Suprapubic skin (tissue), 4 donors: ENCODE measurements around the gene MSH2. TPM values are rescaled to one million over a fixed set of nuclear protein-coding genes. Genes with fewer than 3 reads are reported as not detected.

ENCODE experiments used
- DNase-seq, 2 donors: peaks; one replicate each; pipeline ENCODE4 v3.0.0-alpha.2; 2019; ENCODE audit warnings: low spot score in 2 of 2
- H3K27ac ChIP-seq: fragments of 200-600 bp; sonication (generic); one replicate; pipeline ENCODE4 v1.5.1; 2019
- H3K27me3 ChIP-seq: fragments of 200-600 bp; sonication (generic); one replicate; pipeline ENCODE4 v1.5.1; 2019
- H3K36me3 ChIP-seq: fragments of 200-600 bp; sonication (generic); one replicate; pipeline ENCODE4 v1.5.1; 2019
- H3K4me1 ChIP-seq: fragments of 200-600 bp; sonication (generic); one replicate; pipeline ENCODE4 v1.5.1; 2019
- H3K4me3 ChIP-seq: fragments of 200-600 bp; sonication (generic); one replicate; pipeline ENCODE4 v1.5.1; 2019; ENCODE audit warnings: mild to moderate bottlenecking
- H3K9me3 ChIP-seq: fragments of 200-600 bp; sonication (generic); one replicate; pipeline ENCODE4 v1.5.1; 2019
- EP300 ChIP-seq: sonication (generic); formaldehyde crosslinking; IDR thresholded peaks from one replicate; pipeline ENCODE4 v1.6.1; 2017; ENCODE audit warnings: antibody characterized with exemption
- POLR2A ChIP-seq, 2 donors: fragments of 450-650 bp; IDR thresholded peaks; one replicate each; pipeline ENCODE4 v1.6.1; 2017; ENCODE audit warnings: antibody characterized with exemption in 2 of 2, mild to moderate bottlenecking in 2 of 2, moderate library complexity in 2 of 2
- POLR2AphosphoS5 ChIP-seq, 3 donors: sonication (generic); formaldehyde crosslinking; IDR thresholded peaks; one replicate each; pipeline ENCODE4 v1.6.1; 2017; ENCODE audit warnings: antibody characterized with exemption in 3 of 3
- WGBS: methylation state at CpG from one replicate; pipeline ENCODE4 v1.1.5; 2018; 5-methylcytosine and 5-hydroxymethylcytosine counted together
- total RNA-seq, 4 donors: library from RNA; depleted of rRNA; stranded (reverse); fragments of >200 nt; gene quantifications; one replicate each; pipeline ENCODE4 v1.1.0, GENCODE V29; 2016
- TF ChIP-seq, protein P1 (sequence below), 2 donors: fragments of 200-600 bp in 1 of 2; fragments of 450-650 bp in 1 of 2; sonication (generic) in 1 of 2; IDR thresholded peaks; one replicate each; pipeline ENCODE4 v1.5.1; 2016 to 2019; ENCODE audit warnings: antibody characterized with exemption in 2 of 2, mild to moderate bottlenecking in 1 of 2, moderate library complexity in 1 of 2

MSH2 gene
- total RNA-seq, 4 donors from 2014 or later = 11.8 to 18.1 (median 13.8) TPM

DNA sequence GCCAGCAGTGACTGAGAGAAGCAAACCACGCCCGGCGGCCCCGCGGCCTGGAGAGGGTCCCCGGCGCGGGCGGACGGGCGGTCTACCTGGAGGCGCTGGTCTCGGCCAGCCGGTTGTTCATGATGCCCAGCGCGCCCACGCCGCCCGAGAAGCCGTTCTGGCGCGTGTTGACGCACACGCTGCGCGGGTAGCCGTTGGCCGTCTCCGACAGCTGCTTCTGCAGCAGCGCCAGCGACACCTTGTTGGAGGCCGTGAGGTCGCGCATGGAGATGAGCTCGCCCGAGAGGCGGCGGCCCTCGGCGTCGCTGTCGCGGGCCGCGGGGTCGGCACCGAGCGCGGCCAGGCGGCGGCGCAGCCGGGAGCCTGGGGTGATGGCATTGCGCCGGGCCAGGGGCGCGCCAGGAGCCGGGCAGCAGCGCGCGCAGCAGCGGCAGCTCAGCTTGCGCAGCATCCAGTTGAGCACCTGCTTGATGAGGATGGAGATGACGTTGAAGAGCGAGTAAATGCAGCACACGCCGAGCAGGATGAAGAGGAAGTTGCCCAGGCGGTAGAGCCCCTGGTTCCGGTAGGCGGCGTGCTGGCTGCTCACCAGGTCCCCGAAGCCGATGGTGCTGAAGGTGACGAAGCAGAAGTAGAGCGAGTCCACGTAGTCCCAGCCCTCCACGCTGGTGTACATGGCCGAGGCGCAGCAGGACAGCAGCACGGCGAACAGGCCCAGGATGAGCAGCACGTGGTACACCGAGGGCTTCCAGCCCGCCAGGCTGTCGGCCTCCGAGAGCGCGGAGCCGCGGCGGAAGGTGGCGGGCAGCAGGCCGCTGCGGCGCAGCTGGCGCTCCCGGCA lies 118.1 kb downstream of the MSH2 start:
- under 1% methylated on average over 19 of the region's 97 CpGs for WGBS
- Histone ChIP-seq H3K4me1 (peaks cover 14% of the 10 kb centered on the region), H3K4me3 (peak overlapping the region; percentile 47), H3K27ac (no peak overlapping the region), H3K27me3 (peaks cover 19% of the 10 kb centered on the region), H3K36me3 (no peaks in the 10 kb centered on the region), H3K9me3 (no peaks in the 10 kb centered on the region)
- DNase-seq = no peak
- TF ChIP-seq POLR2A (IDR thresholded peaks at IDR 0.05) (no peak), EP300 (no peak), POLR2AphosphoS5 (IDR thresholded peaks at IDR 0.05) (no peak)
- TF ChIP-seq, protein P1, sequence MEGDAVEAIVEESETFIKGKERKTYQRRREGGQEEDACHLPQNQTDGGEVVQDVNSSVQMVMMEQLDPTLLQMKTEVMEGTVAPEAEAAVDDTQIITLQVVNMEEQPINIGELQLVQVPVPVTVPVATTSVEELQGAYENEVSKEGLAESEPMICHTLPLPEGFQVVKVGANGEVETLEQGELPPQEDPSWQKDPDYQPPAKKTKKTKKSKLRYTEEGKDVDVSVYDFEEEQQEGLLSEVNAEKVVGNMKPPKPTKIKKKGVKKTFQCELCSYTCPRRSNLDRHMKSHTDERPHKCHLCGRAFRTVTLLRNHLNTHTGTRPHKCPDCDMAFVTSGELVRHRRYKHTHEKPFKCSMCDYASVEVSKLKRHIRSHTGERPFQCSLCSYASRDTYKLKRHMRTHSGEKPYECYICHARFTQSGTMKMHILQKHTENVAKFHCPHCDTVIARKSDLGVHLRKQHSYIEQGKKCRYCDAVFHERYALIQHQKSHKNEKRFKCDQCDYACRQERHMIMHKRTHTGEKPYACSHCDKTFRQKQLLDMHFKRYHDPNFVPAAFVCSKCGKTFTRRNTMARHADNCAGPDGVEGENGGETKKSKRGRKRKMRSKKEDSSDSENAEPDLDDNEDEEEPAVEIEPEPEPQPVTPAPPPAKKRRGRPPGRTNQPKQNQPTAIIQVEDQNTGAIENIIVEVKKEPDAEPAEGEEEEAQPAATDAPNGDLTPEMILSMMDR (IDR thresholded peaks at IDR 0.05) = no peak

DNA sequence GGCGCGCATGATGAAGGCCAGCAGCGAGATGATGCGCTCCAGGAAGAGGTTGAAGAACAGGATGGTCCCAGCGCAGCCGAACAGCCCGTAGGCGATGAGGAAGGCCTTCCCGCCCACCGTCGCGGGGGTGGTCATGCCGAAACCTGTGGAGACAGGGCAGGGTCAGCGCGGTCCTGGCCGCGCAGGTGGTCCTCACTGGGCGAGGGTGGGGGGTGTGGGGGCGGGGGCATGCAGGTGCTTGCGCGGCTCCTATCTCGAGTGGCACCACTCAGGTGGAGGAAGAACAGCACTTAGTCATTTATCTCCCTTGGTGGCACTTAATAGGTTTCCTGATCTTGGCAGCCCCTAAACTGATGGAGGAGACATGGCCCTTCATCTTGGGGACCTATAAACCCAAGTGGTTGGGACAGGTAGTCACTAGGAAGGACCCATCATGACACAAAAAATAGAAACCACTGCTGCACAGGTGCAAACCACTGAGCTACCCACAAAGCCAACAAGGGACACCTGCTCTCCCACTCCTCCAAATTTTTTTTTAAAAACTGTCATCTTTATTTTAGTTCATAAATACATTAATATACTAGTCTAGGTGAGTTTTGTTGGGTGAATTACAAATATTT lies 118.8 kb downstream of the MSH2 start:
- H3K9me3 ChIP-seq = no peaks in the 10 kb centered on the region
- no peaks in the 10 kb centered on the region for H3K36me3 ChIP-seq
- H3K27me3 ChIP-seq = peaks cover 19% of the 10 kb centered on the region
- H3K27ac ChIP-seq = no peak overlapping the region
- H3K4me3 ChIP-seq = peak overlapping the region; percentile 47
- DNase-seq = no peak
- WGBS = 30% methylated on average over 2 of the region's 22 CpGs
- peaks cover 14% of the 10 kb centered on the region for H3K4me1 ChIP-seq
- TF ChIP-seq EP300 (no peak), POLR2AphosphoS5 (IDR thresholded peaks at IDR 0.05) (no peak), POLR2A (IDR thresholded peaks at IDR 0.05) (no peak)
- TF ChIP-seq, protein P1 (IDR thresholded peaks at IDR 0.05) = no peak

DNA sequence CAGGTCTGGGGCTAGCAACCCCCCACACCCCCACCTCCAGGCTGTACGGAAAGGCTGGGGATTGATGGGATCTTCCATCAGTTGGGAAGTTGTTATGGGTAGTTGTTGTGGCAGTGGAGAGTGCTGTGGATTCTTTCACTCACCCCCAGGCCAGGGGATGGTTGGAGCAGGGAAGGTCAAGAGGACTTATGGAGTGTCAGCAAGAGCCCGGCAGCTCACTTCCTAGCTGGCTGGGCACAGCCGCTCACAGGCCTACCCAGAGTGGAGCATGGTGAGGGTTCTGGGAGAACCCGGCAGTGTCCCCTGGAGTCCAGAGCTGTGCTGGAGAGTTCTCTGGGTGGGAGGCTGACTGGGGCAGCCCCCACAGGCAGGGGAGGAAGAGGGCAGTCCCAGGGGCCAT lies 122.2 kb downstream of the MSH2 start:
- H3K4me3 ChIP-seq = no peak overlapping the region
- no peak for DNase-seq
- peaks cover 15% of the 10 kb centered on the region for H3K27me3 ChIP-seq
- no peaks in the 10 kb centered on the region for H3K9me3 ChIP-seq
- WGBS = 86% methylated on average over 1 of the region's 4 CpGs
- H3K36me3 ChIP-seq = no peaks in the 10 kb centered on the region
- H3K27ac ChIP-seq = no peak overlapping the region
- peaks cover 14% of the 10 kb centered on the region for H3K4me1 ChIP-seq
- no peak for TF ChIP-seq EP300
- TF ChIP-seq, protein P1 (IDR thresholded peaks at IDR 0.05) = no peak
- TF ChIP-seq POLR2AphosphoS5 (IDR thresholded peaks at IDR 0.05) = no peak
- no peak for TF ChIP-seq POLR2A (IDR thresholded peaks at IDR 0.05)

DNA sequence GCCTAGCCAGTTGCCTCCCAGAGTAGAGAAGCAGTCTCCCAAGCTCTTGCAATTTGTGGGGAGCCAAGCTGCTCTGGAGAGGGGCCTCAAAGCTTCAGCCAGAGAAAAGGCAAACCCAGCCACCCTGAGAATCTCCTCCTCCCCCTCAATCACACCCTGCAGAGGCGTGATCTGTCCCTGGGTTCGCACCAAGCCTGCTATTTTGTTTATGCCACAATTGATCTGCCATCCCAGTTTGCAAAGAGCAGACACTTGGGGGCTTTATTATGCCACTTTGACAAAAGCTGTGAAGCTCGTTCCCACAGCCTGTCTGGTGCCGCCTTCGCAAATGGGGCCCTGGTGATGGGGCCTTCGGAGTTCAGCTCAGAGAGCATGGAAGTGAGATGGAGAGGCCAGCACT lies 125.5 kb downstream of the MSH2 start:
- no peak for TF ChIP-seq POLR2A (IDR thresholded peaks at IDR 0.05)
- TF ChIP-seq POLR2AphosphoS5 (IDR thresholded peaks at IDR 0.05) = no peak
- TF ChIP-seq, protein P1 (IDR thresholded peaks at IDR 0.05) = no peak
- H3K4me1 ChIP-seq = no peaks in the 10 kb centered on the region
- no peak for DNase-seq
- H3K36me3 ChIP-seq = no peaks in the 10 kb centered on the region
- H3K27ac ChIP-seq = no peak overlapping the region
- H3K27me3 ChIP-seq = no peaks in the 10 kb centered on the region
- WGBS = 91% methylated on average over 6 of the region's 6 CpGs
- no peak overlapping the region for H3K4me3 ChIP-seq
- no peaks in the 10 kb centered on the region for H3K9me3 ChIP-seq

DNA sequence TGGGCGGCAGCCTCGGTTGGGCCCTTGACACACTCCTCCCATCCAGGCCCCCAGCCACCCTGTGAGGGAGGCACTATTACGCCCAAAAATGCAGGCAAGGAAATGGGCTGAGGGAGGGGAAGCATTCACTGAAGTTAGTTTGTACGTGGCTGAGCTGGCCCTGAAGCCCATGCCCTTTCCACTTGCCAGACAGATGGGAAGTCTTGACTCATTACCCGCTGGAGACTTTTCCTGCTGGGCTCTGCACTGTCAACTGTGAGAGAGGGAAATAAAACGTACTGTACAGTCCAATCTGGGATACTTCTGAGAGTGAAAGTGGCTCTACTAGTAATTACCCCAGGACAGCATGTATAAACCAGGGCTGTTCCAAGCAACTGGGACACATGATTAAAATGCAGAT lies 125.9 kb downstream of the MSH2 start:
- H3K4me3 ChIP-seq = no peak overlapping the region

More for the DNA sequence above, 125.9 kb downstream of the MSH2 start:
- no peak overlapping the region for H3K27ac ChIP-seq
- no peaks in the 10 kb centered on the region for H3K9me3 ChIP-seq
- H3K27me3 ChIP-seq = no peaks in the 10 kb centered on the region
- no peaks in the 10 kb centered on the region for H3K4me1 ChIP-seq
- H3K36me3 ChIP-seq = no peaks in the 10 kb centered on the region
- no peak for DNase-seq
- TF ChIP-seq, protein P1 (IDR thresholded peaks at IDR 0.05) = no peak
- TF ChIP-seq EP300 = no peak
- TF ChIP-seq POLR2A (IDR thresholded peaks at IDR 0.05) = no peak
- no peak for TF ChIP-seq POLR2AphosphoS5 (IDR thresholded peaks at IDR 0.05)
- 60% methylated on average over 2 of the region's 6 CpGs for WGBS
